GM23338 (cell line): ENCODE data around the gene EFNA4. TPM values are rescaled to one million over a fixed set of nuclear protein-coding genes. Genes with fewer than 3 reads are reported as not detected.
A peak's percentile ranks its signal among the peaks of the same experiment; 100 is the strongest.

Experiments used
- ATAC-seq: fragments of 200-7000 bp; cut with Tn5 transposase; 3 replicates; pipeline ENCODE4 v1.9.1; 2020
- DNase-seq: peaks from one replicate; pipeline ENCODE4 v3.0.0-alpha.2; 2015; ENCODE audit warnings: low spot score
- H2AFZ ChIP-seq: fragments of 200-600 bp; sonication (generic); 2 replicates; pipeline ENCODE4 v1.8.0; 2016; ENCODE audit warnings: antibody characterized with exemption, mild to moderate bottlenecking, moderate library complexity
- H3F3A ChIP-seq: fragments of 200-600 bp; sonication (generic); replicated peaks from 2 replicates; pipeline ENCODE4 v1.8.0; 2017; ENCODE audit warnings: antibody characterized with exemption, mixed run types, low read depth
- H3K27ac ChIP-seq: fragments of 200-600 bp; sonication (generic); 2 replicates; pipeline ENCODE4 v1.6.1; 2016; ENCODE audit warnings: low read depth
- H3K27me3 ChIP-seq: fragments of 200-600 bp; sonication (generic); 2 replicates; pipeline ENCODE4 v1.8.0; 2016; ENCODE audit warnings: mild to moderate bottlenecking, mixed run types, moderate library complexity; ENCODE audit not compliant: insufficient read depth
- H3K36me3 ChIP-seq: fragments of 200-600 bp; sonication (generic); 2 replicates; pipeline ENCODE4 v1.8.0; 2016; ENCODE audit warnings: mild to moderate bottlenecking; ENCODE audit not compliant: insufficient read depth
- H3K4me1 ChIP-seq: fragments of 200-600 bp; sonication (generic); 2 replicates; pipeline ENCODE4 v1.8.0; 2016; ENCODE audit warnings: mild to moderate bottlenecking, moderate library complexity; ENCODE audit not compliant: insufficient read depth
- H3K4me2 ChIP-seq: fragments of 200-600 bp; sonication (generic); 2 replicates; pipeline ENCODE4 v1.7.1; 2017; ENCODE audit warnings: mixed run types
- H3K4me3 ChIP-seq: fragments of 200-600 bp; sonication (generic); 2 replicates; pipeline ENCODE4 v1.6.1; 2016; ENCODE audit warnings: mixed run types
- H3K79me2 ChIP-seq: fragments of 200-600 bp; sonication (generic); replicated peaks from 2 replicates; pipeline ENCODE4 v1.8.0; 2017; ENCODE audit warnings: mild to moderate bottlenecking; ENCODE audit not compliant: insufficient read depth
- H3K9me2 ChIP-seq: fragments of 200-600 bp; sonication (generic); 2 replicates; pipeline ENCODE4 v1.8.0; 2017; ENCODE audit not compliant: insufficient read depth
- H4K20me1 ChIP-seq: fragments of 200-600 bp; sonication (generic); replicated peaks from 2 replicates; pipeline ENCODE4 v1.8.0; 2017; ENCODE audit warnings: mild to moderate bottlenecking; ENCODE audit not compliant: insufficient read depth
- H3K27ac Mint-ChIP-seq: 2 replicates; pipeline ENCODE4 v1.8.0; 2020; ENCODE audit warnings: inconsistent platforms, mild to moderate bottlenecking, moderate library complexity, mixed read lengths
- H3K27me3 Mint-ChIP-seq: 3 replicates; pipeline ENCODE4 v1.8.0; 2022; ENCODE audit warnings: low read depth, mild to moderate bottlenecking, moderate library complexity, mixed read lengths, inconsistent platforms; ENCODE audit not compliant: insufficient read depth, poor library complexity
- H3K36me3 Mint-ChIP-seq: 3 replicates; pipeline ENCODE4 v1.8.0; 2021; ENCODE audit warnings: low read depth, mild to moderate bottlenecking, inconsistent platforms, moderate library complexity, mixed read lengths
- H3K4me1 Mint-ChIP-seq: 3 replicates; pipeline ENCODE4 v1.8.0; 2020; ENCODE audit warnings: mild to moderate bottlenecking, inconsistent platforms, mixed read lengths
- H3K4me3 Mint-ChIP-seq: 3 replicates; pipeline ENCODE4 v1.8.0; 2021; ENCODE audit warnings: moderate library complexity, mild to moderate bottlenecking, inconsistent platforms, mixed read lengths
- H3K9me3 Mint-ChIP-seq: 3 replicates; pipeline ENCODE4 v1.8.0; 2020; ENCODE audit warnings: moderate library complexity, mild to moderate bottlenecking, inconsistent platforms, mixed read lengths
- CREB1 ChIP-seq: fragments of 250-450 bp; sonication (Bioruptor Pico); IDR thresholded peaks from 2 replicates; pipeline ENCODE4 v1.5.0; 2020; ENCODE audit warnings: low read depth, mild to moderate bottlenecking, moderate library complexity
- CTCF ChIP-seq, 2 experiments: fragments of 200-600 bp in 1 of 2; sonication (generic) in 1 of 2; conservative IDR thresholded peaks; 2 replicates each; pipeline versions ENCODE4 v1.5.1 to v1.6.1; 2016 to 2017; ENCODE audit warnings: antibody characterized with exemption in 2 of 2, low read depth in 2 of 2, mild to moderate bottlenecking in 2 of 2, moderate library complexity in 1 of 2
- EZH2 ChIP-seq: fragments of 200-600 bp; sonication (generic); IDR thresholded peaks from one replicate; pipeline ENCODE4 v1.8.0; 2017; ENCODE audit warnings: antibody characterized with exemption, mild to moderate bottlenecking, low read depth; ENCODE audit not compliant: unreplicated experiment
- EZH2phosphoT487 ChIP-seq: fragments of 200-600 bp; sonication (generic); IDR thresholded peaks from one replicate; pipeline ENCODE4 v1.8.1; 2018; ENCODE audit warnings: antibody characterized with exemption; ENCODE audit not compliant: unreplicated experiment
- JUNB ChIP-seq: IDR thresholded peaks from one replicate; pipeline ENCODE4 v1.6.1; 2016; ENCODE audit warnings: antibody characterized with exemption; ENCODE audit not compliant: unreplicated experiment
- POLR2AphosphoS5 ChIP-seq: IDR thresholded peaks from 2 replicates; pipeline ENCODE4 v1.6.1; 2016; ENCODE audit warnings: antibody characterized with exemption, low read depth
- REST ChIP-seq: IDR thresholded peaks from one replicate; pipeline ENCODE4 v1.6.1; 2018; ENCODE audit warnings: antibody characterized with exemption; ENCODE audit not compliant: unreplicated experiment
- STAT1 ChIP-seq: IDR thresholded peaks from one replicate; pipeline ENCODE4 v1.6.1; 2016; ENCODE audit warnings: antibody characterized with exemption; ENCODE audit not compliant: unreplicated experiment
- ZNF114 ChIP-seq: fragments of 250-450 bp; sonication (Bioruptor Pico); IDR thresholded peaks from 2 replicates; pipeline ENCODE4 v1.5.0; 2020; ENCODE audit warnings: mild to moderate bottlenecking, moderate library complexity
- ZNF331 ChIP-seq: fragments of 250-450 bp; sonication (Bioruptor Pico); IDR thresholded peaks from 2 replicates; pipeline ENCODE4 v1.5.0; 2020; ENCODE audit warnings: low read depth, mild to moderate bottlenecking, moderate library complexity
- ZNF462 ChIP-seq: fragments of 250-450 bp; sonication (Bioruptor Pico); IDR thresholded peaks from 2 replicates; pipeline ENCODE4 v1.5.0; 2020; ENCODE audit warnings: mild to moderate bottlenecking, moderate library complexity
- polyA plus RNA-seq: library from polyadenylated mRNA; unstranded; fragments of >200 nt; fragmentation: Nextera tagmentation; extraction: Ambion mirVana; gene quantifications from 2 replicates; pipeline ENCODE4 v1.2.1, GENCODE V29; 2016
- total RNA-seq: library from RNA; depleted of rRNA; stranded (reverse); fragments of >200 nt; shearing (Covaris generic); gene quantifications from 2 replicates; pipeline ENCODE4 v1.2.3, GENCODE V29; 2014

The EFNA4 gene
- total and polyA plus RNA-seq, 2 experiments from 2014 or later = 11.1 to 22.9 TPM

- Mint-ChIP-seq H3K27ac (no peak overlapping the region), H3K36me3 (peaks cover 29% of the 10 kb centered on the region), H3K4me1 (peaks cover 45% of the 10 kb centered on the region), H3K27me3 (peaks cover 24% of the 10 kb centered on the region), H3K4me3 (peak overlapping the region; percentile 65), H3K9me3 (no peaks in the 10 kb centered on the region)
- peaks cover 6% of the 10 kb centered on the region; the same call in 1 of the 2 replicates for H4K20me1 ChIP-seq
- H3K27ac ChIP-seq = no peak overlapping the region
- H3K4me3 ChIP-seq = peak overlapping the region; percentile 66
- no peaks in the 10 kb centered on the region for H3K27me3 ChIP-seq
- H2AFZ ChIP-seq = no peak overlapping the region
- peaks cover 24% of the 10 kb centered on the region for H3K4me1 ChIP-seq
- DNase-seq (no peak), ATAC-seq (no peak; the same call in 2 of the 3 replicates)
- H3K4me2 ChIP-seq = peak overlapping the region; percentile 81
- no peaks in the 10 kb centered on the region for H3F3A ChIP-seq
- no peaks in the 10 kb centered on the region for H3K36me3 ChIP-seq
- TF ChIP-seq STAT1 (no peak), EZH2phosphoT487 (no peak), EZH2 (no peak), ZNF114 (CRISPR knock-in tag) (no peak), ZNF331 (no peak), POLR2AphosphoS5 (no peak), ZNF462 (no peak), JUNB (no peak), CREB1 (CRISPR knock-in tag) (no peak), REST (no peak), CTCF (conservative IDR thresholded peaks at IDR 0.05; ENCODE audit: low read depth in 2 of 2) (no peak)
- no peaks in the 10 kb centered on the region for H3K9me2 ChIP-seq
- peaks cover 3% of the 10 kb centered on the region for H3K79me2 ChIP-seq
Measured at GRCh38 chr1:155017946-155018316, 45.6 kb upstream of the EFNA4 start.
